ENCODE results near the gene HS3ST3A1. TPM values are rescaled to one million over a fixed set of nuclear protein-coding genes. Genes with fewer than 3 reads are reported as not detected.

Gene HS3ST3A1
- total and polyA plus RNA-seq, 2 of the 4 experiments (the other 2 are of a cell fraction), result 8.8 to 9.0 TPM

DNA sequence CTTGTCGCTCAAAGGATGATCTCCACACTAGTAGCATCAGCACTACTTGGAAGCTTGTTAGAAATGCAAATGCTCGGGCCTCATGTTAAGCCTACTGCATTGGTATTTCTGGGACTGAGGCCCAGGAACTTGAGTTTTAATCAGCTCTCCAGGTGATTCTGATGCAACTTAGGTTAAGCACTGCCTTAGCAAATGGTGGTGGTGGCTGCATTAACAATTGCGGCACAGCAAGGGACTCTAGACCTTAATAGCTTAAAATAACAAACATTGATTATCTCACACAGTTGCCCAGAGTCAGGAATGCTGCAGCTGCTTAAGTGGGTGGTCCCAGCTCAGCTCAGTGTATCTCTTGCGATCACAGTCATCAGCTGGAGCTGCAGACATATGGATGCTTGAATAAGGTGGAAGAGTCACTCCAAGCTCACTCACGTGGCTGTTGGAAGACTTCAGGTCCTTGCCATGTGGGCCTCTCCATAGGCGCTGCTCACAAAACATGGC, 25.8 kb downstream of the HS3ST3A1 start:
- WGBS, 2 experiments (ENCODE audit: extremely low coverage in 2 of 2, insufficient read length in 1 of 2), result no CpG with 5 or more reads among the region's 6 CpGs
- Histone ChIP-seq H2BK120ac (ENCODE audit: low read depth, low read length) (peak overlapping the region; percentile 23; the same call in 1 of the 2 replicates), H3K18ac (ENCODE audit: low read depth, low read length) (peak overlapping the region; percentile 10; the same call in 1 of the 2 replicates), H2BK5ac (ENCODE audit: low read depth, low read length, poor library complexity, severe bottlenecking) (peak overlapping the region; percentile 22), H3K9me1 (ENCODE audit: insufficient read depth, low read length) (0 out of 2 replicates have a peak, but pooled peaks cover 10% of the 10 kb centered on the region), H3K4ac (ENCODE audit: low read depth, low read length) (peak overlapping the region; percentile 26), H2BK15ac (ENCODE audit: low read depth, low read length) (no peak overlapping the region), H4K20me1 (ENCODE audit: insufficient read depth, low read length) (no peaks in the 10 kb centered on the region), H3K9me3 (ENCODE audit: control insufficient read depth, insufficient read depth, low read length) (no peaks in the 10 kb centered on the region), H4K5ac (ENCODE audit: low read depth, low read length) (peak overlapping the region; percentile 41; the same call in 1 of the 2 replicates), H3K56ac (ENCODE audit: extremely low read depth, insufficient read depth, low read length) (no peak overlapping the region), H2AFZ (replicated peaks; ENCODE audit: low read length, poor library complexity) (peak overlapping the region; percentile 13), H2BK20ac (ENCODE audit: low read depth, low read length) (0 out of 2 replicates have a peak overlapping the region, but pooled peaks have one; percentile 18), H3K27me3 (ENCODE audit: control insufficient read depth, insufficient read depth, low read length) (no peaks in the 10 kb centered on the region), H4K8ac (ENCODE audit: low read depth in 2 of 2, low read length in 2 of 2) (peak overlapping the region in 1 of 2 experiments; percentile 25; a peak in 2 of 4 replicates), H3K9ac (ENCODE audit: low read depth, low read length) (no peak overlapping the region), H3K36me3 (ENCODE audit: control insufficient read depth, insufficient read depth, low read length) (no peaks in the 10 kb centered on the region; the same call in 1 of the 2 replicates), H2AK9ac (replicated peaks; ENCODE audit: low read depth, low read length, poor library complexity) (no peak overlapping the region), H2AK5ac (ENCODE audit: low read depth, low read length) (no peak overlapping the region), H3K23ac (ENCODE audit: low read depth, low read length) (peak overlapping the region; percentile 10; the same call in 1 of the 2 replicates), H3K4me2 (ENCODE audit: low read depth, low read length) (peak overlapping the region; percentile 18; the same call in 1 of the 2 replicates), H3K14ac (replicated peaks; ENCODE audit: low read depth, low read length) (peak overlapping the region; percentile 12; the same call in 1 of the 2 replicates), H3K27ac (ENCODE audit: insufficient read depth, low read length) (no peak overlapping the region), H4K91ac (ENCODE audit: insufficient read depth, low read depth, low read length) (no peak overlapping the region), H3K4me1 (ENCODE audit: control insufficient read depth, insufficient read depth, low read length) (peaks cover 8% of the 10 kb centered on the region), H3K79me1 (ENCODE audit: low read depth in 1 of 2, low read length in 2 of 2) (peaks cover 29 to 65% of the 10 kb centered on the region in 2 experiments), H3K4me3 (ENCODE audit: insufficient read depth, low read depth, low read length) (no peak overlapping the region)
- ChIA-PET CTCF (interaction anchor here (1.3 kb wide), 1 partner anchor 18 kb away, joined by 3 read pairs; no protein-coding TSS in a partner anchor), POLR2A (ENCODE audit: unreplicated experiment) (no interaction called here)
- peak; percentile 81 for ATAC-seq (ENCODE audit: low read depth)
- DNase-seq, result peak; percentile 80
- intact Hi-C loops (cut with micrococcal nuclease), result no loop called here
- no TSS peak for BruUV-seq (replicated peaks)
- peak; percentile 69 for TF ChIP-seq CEBPB (IDR thresholded peaks at IDR 0.05; ENCODE audit: low read depth, low read length)
- no peak for TF ChIP-seq MAZ (IDR thresholded peaks at IDR 0.05; ENCODE audit: borderline replicate concordance, low read depth, low read length)
- no peak for TF ChIP-seq MXI1 (IDR thresholded peaks at IDR 0.05; ENCODE audit: borderline replicate concordance, low read depth, low read length)
- TF ChIP-seq RCOR1 (IDR thresholded peaks at IDR 0.05; ENCODE audit: insufficient replicate concordance, low read length), result no peak
- dilution Hi-C loops (cut with HindIII; ENCODE audit: low sequenced_read_pairs, unreplicated experiment), result no loop called here
- in situ Hi-C loops (cut with MboI; ENCODE audit: low sequenced_read_pairs), result no loop called here
